ENCODE results near the gene CNGA3. TPM values are rescaled to one million over a fixed set of nuclear protein-coding genes. Genes with fewer than 3 reads are reported as not detected.

Gene CNGA3
- total and polyA plus RNA-seq, 2 donors (not counting 3 experiments of a cell fraction or from before 2014, with no cell fraction given) = not detected

Other genes starting within 250 kb of the CNGA3 start
- gene INPP4A, start 98.4 kb downstream of the CNGA3 start, total RNA-seq = 25.7 and 28.8 TPM in 2 replicates
- 11.8 and 14.9 TPM in 2 replicates for gene INPP4A, start 98.4 kb downstream of the CNGA3 start, polyA plus RNA-seq